Thoracic aorta (tissue), 2 donors: ENCODE results near the gene URB1. TPM values are rescaled to one million over a fixed set of nuclear protein-coding genes. Genes with fewer than 3 reads are reported as not detected.
A peak's percentile ranks its signal among the peaks of the same experiment; 100 is the strongest.

ENCODE experiments used
- ATAC-seq: fragments of 150-250 bp; one replicate; pipeline ENCODE4 v1.8.0; 2017; ENCODE audit warnings: low read depth; ENCODE audit not compliant: insufficient number of reproducible peaks, low FRiP score
- DNase-seq: peaks from one replicate; pipeline ENCODE4 v3.0.0-alpha.2; 2020; ENCODE audit warnings: low spot score
- H3K27ac ChIP-seq, 2 donors: fragments of 200-600 bp; sonication (generic); 1 replicate in 1 of 2; 2 replicates in 1 of 2; pipeline ENCODE4 v1.5.1; 2016; ENCODE audit warnings: mild to moderate bottlenecking in 2 of 2, moderate library complexity in 2 of 2
- H3K27me3 ChIP-seq: fragments of 200-600 bp; sonication (generic); replicated peaks from 2 replicates; pipeline ENCODE4 v1.6.0; 2016; ENCODE audit warnings: mild to moderate bottlenecking; ENCODE audit not compliant: insufficient read depth
- H3K36me3 ChIP-seq: fragments of 200-600 bp; sonication (generic); one replicate; pipeline ENCODE4 v1.5.1; 2016
- H3K4me1 ChIP-seq, 2 donors: fragments of 200-600 bp; sonication (generic); 1 replicate in 1 of 2; 2 replicates in 1 of 2; pipeline versions ENCODE4 v1.5.1 to v1.6.0; 2016; ENCODE audit warnings: low read depth in 2 of 2, mild to moderate bottlenecking in 1 of 2; ENCODE audit not compliant: control insufficient read depth in 1 of 2
- H3K4me3 ChIP-seq: fragments of 200-600 bp; sonication (generic); 2 replicates; pipeline ENCODE4 v1.5.1; 2016; ENCODE audit warnings: mild to moderate bottlenecking
- H3K9me3 ChIP-seq: fragments of 200-600 bp; sonication (generic); 2 replicates; pipeline ENCODE4 v1.5.1; 2016
- total RNA-seq, 2 donors: library from RNA; depleted of rRNA; stranded (reverse); fragments of >200 nt; gene quantifications; one replicate each; pipeline versions ENCODE4 v1.1.0 to v1.2.3, GENCODE V29; 2016
- TF ChIP-seq, protein P1 (sequence below): fragments of 200-600 bp; sonication (generic); IDR thresholded peaks from one replicate; pipeline ENCODE4 v1.5.1; 2019; ENCODE audit warnings: antibody characterized with exemption

The URB1 gene
- total RNA-seq, 2 donors from 2014 or later: 35.1 to 64.8 TPM

DNA sequence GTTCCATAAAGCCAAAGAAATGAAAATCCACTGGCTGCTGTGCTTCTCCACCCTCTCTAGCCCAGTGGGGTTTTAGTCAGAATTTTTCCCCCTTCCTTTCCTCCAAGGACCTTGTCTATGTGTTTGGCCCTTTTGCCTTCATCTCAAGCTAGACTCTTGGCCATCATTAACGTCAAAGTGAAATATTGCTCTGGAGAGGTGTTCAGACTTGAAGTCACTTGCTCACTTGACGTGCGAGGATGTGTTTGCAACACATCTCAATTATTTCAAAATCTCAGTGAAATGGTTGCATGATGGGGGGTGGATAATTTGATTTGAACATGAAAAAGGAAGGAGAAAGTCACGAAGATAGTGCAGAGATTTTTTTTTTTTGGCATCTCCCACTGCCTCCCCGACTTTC lies 33.3 kb upstream of the URB1 start:
- no peak for ATAC-seq
- TF ChIP-seq, protein P1, sequence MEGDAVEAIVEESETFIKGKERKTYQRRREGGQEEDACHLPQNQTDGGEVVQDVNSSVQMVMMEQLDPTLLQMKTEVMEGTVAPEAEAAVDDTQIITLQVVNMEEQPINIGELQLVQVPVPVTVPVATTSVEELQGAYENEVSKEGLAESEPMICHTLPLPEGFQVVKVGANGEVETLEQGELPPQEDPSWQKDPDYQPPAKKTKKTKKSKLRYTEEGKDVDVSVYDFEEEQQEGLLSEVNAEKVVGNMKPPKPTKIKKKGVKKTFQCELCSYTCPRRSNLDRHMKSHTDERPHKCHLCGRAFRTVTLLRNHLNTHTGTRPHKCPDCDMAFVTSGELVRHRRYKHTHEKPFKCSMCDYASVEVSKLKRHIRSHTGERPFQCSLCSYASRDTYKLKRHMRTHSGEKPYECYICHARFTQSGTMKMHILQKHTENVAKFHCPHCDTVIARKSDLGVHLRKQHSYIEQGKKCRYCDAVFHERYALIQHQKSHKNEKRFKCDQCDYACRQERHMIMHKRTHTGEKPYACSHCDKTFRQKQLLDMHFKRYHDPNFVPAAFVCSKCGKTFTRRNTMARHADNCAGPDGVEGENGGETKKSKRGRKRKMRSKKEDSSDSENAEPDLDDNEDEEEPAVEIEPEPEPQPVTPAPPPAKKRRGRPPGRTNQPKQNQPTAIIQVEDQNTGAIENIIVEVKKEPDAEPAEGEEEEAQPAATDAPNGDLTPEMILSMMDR: no peak
- H3K9me3 ChIP-seq: no peaks in the 10 kb centered on the region
- no peak overlapping the region for H3K4me3 ChIP-seq
- no peaks in the 10 kb centered on the region for H3K27me3 ChIP-seq
- no peaks in the 10 kb centered on the region for H3K36me3 ChIP-seq
- peaks cover 28 to 58% of the 10 kb centered on the region in 2 donors for H3K4me1 ChIP-seq
- no peak for DNase-seq
- H3K27ac ChIP-seq: peak overlapping the region; percentile 40 to 56

DNA sequence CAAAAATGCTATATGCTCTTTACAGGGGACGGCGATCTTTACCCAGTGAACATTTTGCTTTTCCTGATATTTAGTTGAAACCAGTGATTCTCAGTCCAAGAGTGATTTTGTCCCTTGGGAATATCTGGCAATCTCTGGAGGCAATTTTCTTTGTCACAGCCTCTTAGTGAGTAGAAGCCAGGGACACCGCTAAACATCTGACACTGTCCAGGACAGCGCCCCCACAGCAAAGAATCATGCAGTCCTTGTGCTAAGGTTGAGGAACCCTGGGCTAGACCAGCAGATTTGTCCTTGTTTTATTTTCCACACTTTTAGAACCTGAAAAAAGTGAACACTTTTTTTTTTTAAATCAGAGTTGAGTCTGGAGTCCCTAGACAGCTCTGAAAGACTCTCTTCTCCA lies 32.8 kb upstream of the URB1 start:
- H3K4me3 ChIP-seq: no peak overlapping the region
- H3K27me3 ChIP-seq: no peaks in the 10 kb centered on the region
- no peaks in the 10 kb centered on the region for H3K36me3 ChIP-seq
- H3K27ac ChIP-seq: peak overlapping the region; percentile 40 to 56
- H3K9me3 ChIP-seq: no peaks in the 10 kb centered on the region
- TF ChIP-seq, protein P1: no peak
- DNase-seq (no peak), ATAC-seq (no peak)
- H3K4me1 ChIP-seq: peaks cover 28 to 58% of the 10 kb centered on the region in 2 donors

DNA sequence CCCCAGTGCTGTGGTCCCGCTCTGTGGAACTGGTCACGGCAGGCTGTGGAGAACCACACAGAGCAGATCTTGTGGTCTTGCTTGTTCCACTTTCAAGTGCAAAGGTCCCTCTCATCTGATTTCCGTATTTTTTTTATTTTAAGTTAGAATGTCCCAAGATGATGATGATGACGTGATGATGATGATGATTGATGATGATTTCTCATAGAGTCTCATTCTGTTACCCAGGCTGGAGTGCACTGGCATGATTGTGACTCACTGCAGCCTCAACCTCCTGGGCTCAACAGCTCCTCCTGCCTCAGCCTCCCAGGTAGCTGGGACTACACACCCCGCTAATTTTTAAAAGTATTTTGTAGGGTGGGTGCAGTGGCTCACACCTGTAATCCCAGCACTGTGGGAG lies 31.9 kb upstream of the URB1 start:
- Histone ChIP-seq H3K27me3 (no peaks in the 10 kb centered on the region), H3K36me3 (no peaks in the 10 kb centered on the region), H3K4me3 (no peak overlapping the region), H3K4me1 (peaks cover 28 to 62% of the 10 kb centered on the region in 2 donors), H3K27ac (no peak overlapping the region), H3K9me3 (no peaks in the 10 kb centered on the region)
- no peak for ATAC-seq
- no peak for DNase-seq
- TF ChIP-seq, protein P1: no peak

DNA sequence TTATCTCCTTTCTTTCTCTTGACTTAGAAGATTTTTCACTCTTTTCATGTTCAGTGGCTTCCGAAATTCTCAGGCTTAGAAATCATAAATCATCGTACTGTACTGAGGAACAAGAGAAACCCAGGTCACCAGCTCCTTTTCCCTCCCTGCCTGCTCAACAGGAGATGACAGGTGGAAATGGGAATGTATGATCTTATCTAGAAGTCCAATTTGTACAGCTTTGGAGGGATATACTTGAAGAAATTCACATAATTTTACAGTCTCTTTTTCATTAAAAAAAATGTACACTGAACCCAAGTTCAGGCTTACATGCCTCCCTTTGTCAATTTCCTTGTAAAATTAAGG lies 31.4 kb upstream of the URB1 start:
- no peak overlapping the region for H3K27ac ChIP-seq
- DNase-seq: no peak

GRCh38 chr21:32423320-32424190 lies 30.7 kb upstream of the URB1 start:
- no peak overlapping the region for H3K4me3 ChIP-seq
- H3K36me3 ChIP-seq: no peaks in the 10 kb centered on the region
- H3K27me3 ChIP-seq: no peaks in the 10 kb centered on the region
- DNase-seq (no peak), ATAC-seq (no peak)
- no peak overlapping the region for H3K27ac ChIP-seq
- H3K9me3 ChIP-seq: no peaks in the 10 kb centered on the region
- peaks cover 28 to 59% of the 10 kb centered on the region in 2 donors for H3K4me1 ChIP-seq
- TF ChIP-seq, protein P1: no peak

More for the DNA sequence above, 31.4 kb upstream of the URB1 start:
- H3K4me3 ChIP-seq: no peak overlapping the region
- no peaks in the 10 kb centered on the region for H3K9me3 ChIP-seq
- TF ChIP-seq, protein P1: no peak
- H3K27me3 ChIP-seq: no peaks in the 10 kb centered on the region
- no peaks in the 10 kb centered on the region for H3K36me3 ChIP-seq
- no peak for ATAC-seq
- peaks cover 28 to 62% of the 10 kb centered on the region in 2 donors for H3K4me1 ChIP-seq
